GM20431 (cell line): ENCODE data around the gene OGDHL.
"Not testable (repeated sequence)": the region's sequence is repeated elsewhere in the genome, so short reads cannot be mapped to it uniquely, and the experiment has no call there.

Experiments
- in situ Hi-C: fragments of 300-500 bp; cut with MseI, MboI; formaldehyde crosslinking; loops from one replicate; pipeline ENCODE4 v1.15.0; 2020; ENCODE audit warnings: low sequenced_read_pairs; ENCODE audit not compliant: unreplicated experiment

Gene OGDHL

GRCh38 chr10:49741108-49741995 lies 20.8 kb downstream of the OGDHL start:
- in situ Hi-C loops: no loop called here

GRCh38 chr10:49740346-49741107 lies 21.6 kb downstream of the OGDHL start:
- in situ Hi-C loops: no loop called here

GRCh38 chr10:49739426-49739825 lies 22.7 kb downstream of the OGDHL start:
- in situ Hi-C loops: no loop called here

GRCh38 chr10:49738616-49739360 lies 23.3 kb downstream of the OGDHL start:
- in situ Hi-C loops: no loop called here

- in situ Hi-C loops: no loop called here
Observed at GRCh38 chr10:49737474-49738201, 24.5 kb downstream of the OGDHL start.

GRCh38 chr10:49736564-49737113 lies 25.5 kb downstream of the OGDHL start:
- in situ Hi-C loops: no loop called here

GRCh38 chr10:49735848-49736563 lies 26.1 kb downstream of the OGDHL start:
- in situ Hi-C loops: no loop called here

GRCh38 chr10:49735161-49735560 lies 27.0 kb downstream of the OGDHL start:
- in situ Hi-C loops: no loop called here

- in situ Hi-C loops: no loop called here
Observed at GRCh38 chr10:49734676-49735075, 27.4 kb downstream of the OGDHL start.

- in situ Hi-C loops: no loop called here
Observed at GRCh38 chr10:49733866-49734265, 28.3 kb downstream of the OGDHL start.

GRCh38 chr10:49726593-49726992 lies 35.5 kb downstream of the OGDHL start:
- in situ Hi-C loops: no loop called here

GRCh38 chr10:49715157-49715556 lies 47.0 kb downstream of the OGDHL start:
- in situ Hi-C loops: not testable (repeated sequence)

GRCh38 chr10:49713266-49713665 lies 48.9 kb downstream of the OGDHL start:
- in situ Hi-C loops: no loop called here

GRCh38 chr10:49711481-49711880 lies 50.6 kb downstream of the OGDHL start:
- in situ Hi-C loops: no loop called here

GRCh38 chr10:49710966-49711365 lies 51.2 kb downstream of the OGDHL start:
- in situ Hi-C loops: no loop called here

GRCh38 chr10:49709934-49710333 lies 52.2 kb downstream of the OGDHL start:
- in situ Hi-C loops: no loop called here

- in situ Hi-C loops: no loop called here
Observed at GRCh38 chr10:49707585-49707984, 54.5 kb downstream of the OGDHL start.

- in situ Hi-C loops: no loop called here
Observed at GRCh38 chr10:49700997-49701396, 61.1 kb downstream of the OGDHL start.

- in situ Hi-C loops: no loop called here
Observed at GRCh38 chr10:49700211-49700610, 61.9 kb downstream of the OGDHL start.
